ENCODE data around the gene MPST.

MPST gene

DNA sequence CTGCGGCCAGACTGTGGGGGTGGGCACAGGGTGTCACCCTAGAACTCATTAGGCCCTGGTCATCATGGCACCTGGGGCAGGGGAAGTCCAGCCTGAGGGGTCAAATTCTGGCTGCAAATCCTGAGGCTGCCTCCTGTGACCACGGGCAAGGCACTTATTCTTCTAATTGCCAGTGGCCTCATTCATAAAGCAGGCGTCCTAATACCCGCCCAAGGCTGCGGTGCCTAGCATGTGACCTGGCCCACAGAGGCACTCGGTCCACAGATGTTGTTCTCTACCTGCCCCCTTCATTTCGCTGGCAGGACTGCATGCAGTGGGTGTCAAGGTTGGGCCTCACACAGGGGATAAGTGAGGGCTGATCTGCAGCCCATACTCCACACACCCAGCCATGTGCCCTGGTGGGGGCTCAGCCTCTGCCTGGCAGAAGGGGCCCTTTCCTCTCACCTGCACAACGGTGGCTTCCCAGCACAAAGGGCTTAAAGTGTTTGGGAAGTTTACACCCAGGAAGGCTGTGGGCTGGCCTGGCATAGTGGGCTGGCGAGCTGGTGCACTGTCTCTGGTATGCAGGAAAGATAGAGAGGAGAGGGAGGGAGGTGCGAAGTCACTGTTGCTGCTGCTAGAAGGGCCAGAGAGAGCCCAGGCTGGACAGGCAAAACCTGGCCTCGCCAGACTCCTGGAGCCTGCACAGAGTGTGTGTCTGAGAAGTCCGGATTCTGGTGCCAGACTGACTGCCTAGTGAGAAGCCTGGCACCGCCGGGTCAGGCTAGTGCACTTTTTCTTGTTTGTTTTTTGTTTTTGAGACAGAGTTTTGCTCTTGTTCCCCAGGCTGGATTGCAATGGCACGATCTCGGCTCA, 3.2 kb downstream of the MPST start:
- Mint-ChIP-seq H3K27me3 (peaks cover 40% of the 10 kb centered on the region), H3K36me3 (peaks cover 4% of the 10 kb centered on the region), H3K4me3 (no peak overlapping the region), H3K27ac (no peak overlapping the region), H3K4me1 (peaks cover 22% of the 10 kb centered on the region), H3K9me3 (no peaks in the 10 kb centered on the region)
- DNase-seq: no peak
- CTCF ChIA-PET: interaction anchor here (1.0 to 5.3 kb wide), 8 partner anchors 10 to 265 kb away, joined by 3 to 38 read pairs (median 4); no protein-coding TSS in a partner anchor

DNA sequence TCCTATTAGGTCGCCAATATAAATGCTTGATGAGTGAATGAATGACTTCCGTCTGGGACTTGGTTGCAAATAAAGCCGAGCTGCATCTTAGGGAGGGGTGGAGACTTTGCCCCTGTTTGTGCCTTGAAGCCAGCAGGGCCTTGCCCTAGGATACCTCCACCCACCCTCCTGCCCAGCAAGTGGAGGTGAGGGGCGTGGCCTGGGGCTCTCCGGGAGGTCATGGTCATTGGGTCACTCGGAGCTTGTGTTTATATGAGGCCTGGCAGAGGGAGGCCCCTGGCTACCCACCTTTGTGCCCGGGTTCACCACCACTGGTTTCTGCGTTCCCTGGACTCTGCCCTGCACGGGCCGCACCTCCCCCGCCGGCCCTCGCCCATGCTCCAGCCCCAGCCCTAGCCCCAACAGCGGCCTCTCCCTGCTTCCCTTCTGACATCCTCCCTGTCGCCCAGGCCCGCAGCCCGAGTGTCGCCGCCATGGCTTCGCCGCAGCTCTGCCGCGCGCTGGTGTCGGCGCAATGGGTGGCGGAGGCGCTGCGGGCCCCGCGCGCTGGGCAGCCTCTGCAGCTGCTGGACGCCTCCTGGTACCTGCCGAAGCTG, 4.3 kb downstream of the MPST start:
- Mint-ChIP-seq H3K9me3 (no peaks in the 10 kb centered on the region), H3K27ac (no peak overlapping the region), H3K4me1 (peaks cover 17% of the 10 kb centered on the region), H3K4me3 (no peak overlapping the region), H3K36me3 (peaks cover 4% of the 10 kb centered on the region), H3K27me3 (peaks cover 29% of the 10 kb centered on the region)
- no peak for DNase-seq
- CTCF ChIA-PET: interaction anchor here (1.0 kb wide), 1 partner anchor 21 kb away, joined by 4 read pairs; no protein-coding TSS in a partner anchor

GRCh38 chr22:37024339-37025157, 5.0 kb downstream of the MPST start:
- CTCF ChIA-PET: interaction anchor here (1.6 kb wide), 1 partner anchor 20 kb away, joined by 5 read pairs; no protein-coding TSS in a partner anchor
- peaks cover 4% of the 10 kb centered on the region for H3K36me3 Mint-ChIP-seq
- peaks cover 26% of the 10 kb centered on the region for H3K27me3 Mint-ChIP-seq
- H3K4me1 Mint-ChIP-seq: peaks cover 17% of the 10 kb centered on the region
- H3K27ac Mint-ChIP-seq: no peak overlapping the region
- H3K9me3 Mint-ChIP-seq: no peaks in the 10 kb centered on the region
- no peak for DNase-seq
- H3K4me3 Mint-ChIP-seq: no peak overlapping the region

DNA sequence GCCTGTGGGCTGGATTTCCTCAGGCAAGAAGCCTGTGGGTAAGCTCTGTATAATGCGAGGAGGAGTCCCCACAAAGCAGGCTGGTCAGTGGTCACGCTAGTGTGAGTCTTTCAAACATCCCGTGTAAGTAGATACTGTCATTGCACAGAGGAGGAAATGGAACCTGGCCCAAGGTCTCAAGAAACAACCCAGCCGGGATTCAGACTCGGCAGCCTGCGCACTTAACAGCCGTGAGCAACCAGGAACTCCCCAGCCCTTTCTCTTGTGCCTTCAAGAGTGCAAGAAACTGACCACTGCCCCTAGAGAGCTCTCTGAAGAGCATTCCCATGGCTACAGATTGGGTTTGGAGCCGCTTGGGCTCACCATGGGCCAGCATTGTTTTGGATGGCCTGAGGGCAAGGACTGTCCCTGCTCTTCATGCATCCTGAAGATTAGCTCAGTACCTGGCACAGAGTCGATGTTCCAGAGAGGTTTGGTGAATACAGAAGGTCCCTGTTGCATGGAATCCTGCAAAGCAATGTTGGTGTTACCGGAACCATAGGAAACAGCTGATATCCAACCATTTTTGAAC, 6.0 kb downstream of the MPST start:
- Mint-ChIP-seq H3K4me3 (no peak overlapping the region), H3K36me3 (peaks cover 2% of the 10 kb centered on the region), H3K27ac (no peak overlapping the region), H3K9me3 (no peaks in the 10 kb centered on the region), H3K4me1 (peaks cover 8% of the 10 kb centered on the region), H3K27me3 (peaks cover 20% of the 10 kb centered on the region)
- CTCF ChIA-PET: interaction anchor here (1.6 kb wide), 1 partner anchor 19 kb away, joined by 5 read pairs; no protein-coding TSS in a partner anchor
- DNase-seq: no peak

DNA sequence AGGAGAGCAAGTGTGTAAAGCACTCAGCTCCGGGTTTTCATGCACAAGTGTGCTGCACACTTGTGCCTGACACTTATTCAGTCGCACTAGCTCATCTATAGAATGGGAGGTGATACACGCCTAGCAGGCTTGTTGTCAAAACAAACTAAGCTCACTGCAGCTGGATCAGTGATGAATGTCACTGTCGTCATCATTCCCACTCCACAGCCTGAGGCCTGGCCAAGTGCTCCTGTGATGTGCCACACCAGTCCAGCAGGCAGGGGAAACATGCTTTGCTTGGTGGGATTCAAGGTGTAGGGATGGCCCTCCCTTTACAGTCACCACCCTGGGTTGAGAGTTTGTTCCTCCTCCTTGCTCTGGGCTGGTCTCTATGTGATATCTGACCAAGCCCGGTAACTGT, 6.8 kb downstream of the MPST start:
- peaks cover 19% of the 10 kb centered on the region for H3K27me3 Mint-ChIP-seq
- no peak overlapping the region for H3K27ac Mint-ChIP-seq
- no peaks in the 10 kb centered on the region for H3K9me3 Mint-ChIP-seq

DNA sequence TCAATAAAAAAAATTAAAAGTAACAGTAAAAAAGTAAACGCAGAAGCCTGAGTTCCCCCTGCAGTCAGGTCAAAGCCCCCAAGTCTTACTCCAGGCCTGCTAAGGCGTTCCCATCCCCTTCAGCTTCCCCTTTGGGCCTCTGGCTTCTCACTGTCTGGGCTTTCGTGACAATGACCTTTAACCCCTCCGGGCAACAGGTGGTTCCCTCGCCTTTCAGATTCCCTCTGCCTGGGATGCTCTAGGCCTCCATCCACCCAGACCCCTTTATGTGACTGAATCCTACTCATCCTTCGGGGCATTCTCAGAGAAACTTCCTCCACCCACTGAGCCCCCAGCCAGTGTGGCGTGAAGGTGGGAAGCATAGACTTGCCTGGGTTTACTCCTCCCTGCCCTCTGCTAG, 8.0 kb downstream of the MPST start:
- Mint-ChIP-seq H3K4me1 (no peaks in the 10 kb centered on the region), H3K4me3 (no peak overlapping the region), H3K36me3 (peaks cover 2% of the 10 kb centered on the region), H3K27me3 (peaks cover 22% of the 10 kb centered on the region), H3K9me3 (no peaks in the 10 kb centered on the region), H3K27ac (no peak overlapping the region)
- no peak for DNase-seq
- CTCF ChIA-PET: no interaction called here

More for the DNA sequence above, 6.8 kb downstream of the MPST start:
- CTCF ChIA-PET: interaction anchor here (1.6 kb wide), 1 partner anchor 18 kb away, joined by 5 read pairs; no protein-coding TSS in a partner anchor
- DNase-seq: no peak
- Mint-ChIP-seq H3K36me3 (peaks cover 2% of the 10 kb centered on the region), H3K4me3 (no peak overlapping the region), H3K4me1 (peaks cover 4% of the 10 kb centered on the region)

- Mint-ChIP-seq H3K9me3 (no peaks in the 10 kb centered on the region), H3K4me3 (no peak overlapping the region), H3K4me1 (no peaks in the 10 kb centered on the region), H3K27me3 (peaks cover 32% of the 10 kb centered on the region), H3K36me3 (peaks cover 2% of the 10 kb centered on the region), H3K27ac (no peak overlapping the region)
- no peak for DNase-seq
- CTCF ChIA-PET: interaction anchor here (3.1 to 3.3 kb wide), 2 partner anchors 10 to 15 kb away, joined by 12 to 16 read pairs; partner anchors contain the start of genes MPST and TST
These were observed 9.4 kb downstream of the MPST start for GRCh38 chr22:37028692-37029674.

- Mint-ChIP-seq H3K4me1 (no peaks in the 10 kb centered on the region), H3K4me3 (no peak overlapping the region), H3K36me3 (no peaks in the 10 kb centered on the region)
These were observed 11.2 kb downstream of the MPST start for GRCh38 chr22:37030560-37031281.

GRCh38 chr22:37032134-37032534, 12.6 kb downstream of the MPST start:
- H3K27me3 Mint-ChIP-seq: peaks cover 50% of the 10 kb centered on the region
- CTCF ChIA-PET: interaction anchor here (1.0 to 1.7 kb wide), 3 partner anchors 12 to 15 kb away, joined by 4 to 5 read pairs (median 5); no protein-coding TSS in a partner anchor
- H3K4me1 Mint-ChIP-seq: no peaks in the 10 kb centered on the region
- DNase-seq: no peak
- H3K9me3 Mint-ChIP-seq: no peaks in the 10 kb centered on the region
- no peaks in the 10 kb centered on the region for H3K36me3 Mint-ChIP-seq
- H3K27ac Mint-ChIP-seq: no peak overlapping the region
- H3K4me3 Mint-ChIP-seq: no peak overlapping the region

More at GRCh38 chr22:37030560-37031281, 11.2 kb downstream of the MPST start:
- DNase-seq: no peak
- H3K27me3 Mint-ChIP-seq: peaks cover 36% of the 10 kb centered on the region
- no peak overlapping the region for H3K27ac Mint-ChIP-seq
- CTCF ChIA-PET: interaction anchor here (0.7 to 3.3 kb wide), 4 partner anchors 9 to 15 kb away, joined by 3 to 16 read pairs (median 8); partner anchors contain the start of genes MPST and TST
- H3K9me3 Mint-ChIP-seq: no peaks in the 10 kb centered on the region

- Mint-ChIP-seq H3K9me3 (no peaks in the 10 kb centered on the region), H3K36me3 (no peaks in the 10 kb centered on the region), H3K27ac (no peak overlapping the region), H3K27me3 (peaks cover 57% of the 10 kb centered on the region), H3K4me3 (no peak overlapping the region), H3K4me1 (no peaks in the 10 kb centered on the region)
- CTCF ChIA-PET: interaction anchor here (0.9 to 1.7 kb wide), 3 partner anchors 11 to 44 kb away, joined by 3 to 5 read pairs (median 3); no protein-coding TSS in a partner anchor
- DNase-seq: no peak
These were observed 13.3 kb downstream of the MPST start for GRCh38 chr22:37032535-37033460.

DNA sequence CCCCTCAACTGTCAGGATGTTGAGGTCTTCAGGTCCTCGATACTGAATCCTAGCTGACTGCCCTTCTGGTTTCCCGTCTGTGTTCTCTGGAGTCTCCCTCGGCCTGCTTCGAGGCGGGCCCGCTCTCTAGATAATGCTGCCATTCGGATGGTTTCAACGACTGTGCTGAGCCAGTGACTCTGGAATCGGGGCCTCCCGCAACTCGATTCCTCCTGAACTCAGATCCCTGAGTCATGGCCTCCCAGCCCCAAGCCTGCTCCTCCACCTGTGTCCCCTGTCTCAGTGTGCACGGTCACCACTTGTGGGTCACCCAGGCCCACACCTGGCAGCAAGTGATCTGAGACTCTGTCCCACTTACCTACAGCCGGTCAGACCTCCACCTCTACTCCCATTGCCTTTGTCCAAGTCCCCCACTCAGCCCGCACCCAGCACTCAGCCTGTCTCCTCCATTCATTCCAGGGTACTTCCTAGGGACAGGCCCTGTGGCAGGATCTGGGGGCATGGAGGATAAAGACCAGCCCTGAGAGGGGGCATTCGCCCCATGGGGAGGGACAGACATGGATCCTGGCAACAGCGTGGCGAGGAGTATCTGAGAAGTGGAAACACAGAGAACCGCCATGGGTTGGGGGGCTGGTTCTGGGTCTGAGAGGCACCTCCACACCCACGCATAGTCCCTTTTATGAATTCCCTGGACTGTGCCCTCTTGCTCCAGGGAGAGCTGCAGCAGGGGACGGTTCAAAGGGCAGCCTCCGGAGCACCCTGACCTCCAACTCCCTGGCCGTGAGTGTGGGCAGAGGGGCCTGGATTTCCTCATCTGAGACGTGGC, 14.3 kb downstream of the MPST start:
- peak overlapping the region; percentile 35 for H3K27ac Mint-ChIP-seq
- H3K27me3 Mint-ChIP-seq: peaks cover 59% of the 10 kb centered on the region
- H3K4me3 Mint-ChIP-seq: no peak overlapping the region
- CTCF ChIA-PET: interaction anchor here (0.9 to 1.4 kb wide), 3 partner anchors 10 to 43 kb away, joined by 3 to 6 read pairs (median 3); no protein-coding TSS in a partner anchor
- H3K36me3 Mint-ChIP-seq: no peaks in the 10 kb centered on the region
- H3K4me1 Mint-ChIP-seq: no peaks in the 10 kb centered on the region
- H3K9me3 Mint-ChIP-seq: no peaks in the 10 kb centered on the region
- no peak for DNase-seq

Measured in activated naive CD4-positive, alpha-beta T cell treated with anti-CD3 and anti-CD28 coated beads, Interleukin-2, amount 10 ng/mL, durations not matched to agents 7 days and 5 days (primary cell).